C4-2B (cell line): ENCODE results near the gene MEGF11.

ENCODE experiments used
- H3K27ac ChIP-seq: fragments of 450-650 bp; 2 replicates; pipeline ENCODE4 v1.5.1; 2017
- ZFX ChIP-seq: fragments of 450-650 bp; IDR thresholded peaks from 2 replicates; pipeline ENCODE4 v1.6.1; 2017
- TF ChIP-seq, protein P1 (sequence below): fragments of 450-650 bp; conservative IDR thresholded peaks from 2 replicates; pipeline ENCODE4 v1.5.1; 2017; ENCODE audit warnings: mild to moderate bottlenecking

MEGF11 gene

DNA sequence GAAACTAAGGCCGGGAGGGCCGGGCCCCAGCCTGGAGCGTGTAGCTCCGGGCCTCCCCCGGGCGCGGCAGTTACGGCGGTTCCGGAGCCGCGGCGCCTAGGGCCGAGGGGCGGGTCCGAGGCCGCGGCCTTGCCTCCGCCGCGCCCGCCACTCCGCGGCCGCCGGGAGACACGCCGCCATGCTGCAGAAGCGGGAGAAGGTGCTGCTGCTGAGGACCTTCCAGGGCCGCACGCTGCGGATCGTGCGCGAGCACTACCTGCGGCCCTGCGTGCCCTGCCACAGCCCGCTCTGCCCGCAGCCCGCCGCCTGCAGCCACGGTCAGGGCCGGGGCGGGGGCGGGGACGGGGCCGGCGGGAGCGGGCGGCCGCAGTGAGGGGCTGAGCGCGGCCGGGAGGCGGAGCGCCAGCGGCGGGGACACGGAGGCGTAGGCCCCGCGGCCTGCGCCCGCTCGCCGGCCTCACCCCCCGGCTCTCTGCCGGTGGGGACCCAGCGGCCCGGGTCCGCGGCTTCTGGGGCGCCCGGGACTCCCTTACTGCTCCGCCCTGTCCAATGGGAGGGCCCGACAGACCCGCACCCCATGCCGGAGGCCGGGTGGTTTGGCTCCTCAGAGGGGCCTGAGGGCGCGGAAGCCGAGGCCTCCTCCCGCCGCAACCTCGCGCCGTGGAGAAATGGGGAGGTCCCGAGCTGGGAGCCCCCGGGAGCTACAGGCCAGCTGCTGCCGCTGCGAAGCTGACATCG, 40.0 kb upstream of the MEGF11 start, which contains the start of gene DIS3L:
TSS of gene DIS3L (plus strand) at position 150 of the 738 bp plus-strand sequence. CDS start at position 179, 29 bp downstream.
- peak within 1 kb of the TSS; percentile 89 for H3K27ac ChIP-seq
- TF ChIP-seq, protein P1, sequence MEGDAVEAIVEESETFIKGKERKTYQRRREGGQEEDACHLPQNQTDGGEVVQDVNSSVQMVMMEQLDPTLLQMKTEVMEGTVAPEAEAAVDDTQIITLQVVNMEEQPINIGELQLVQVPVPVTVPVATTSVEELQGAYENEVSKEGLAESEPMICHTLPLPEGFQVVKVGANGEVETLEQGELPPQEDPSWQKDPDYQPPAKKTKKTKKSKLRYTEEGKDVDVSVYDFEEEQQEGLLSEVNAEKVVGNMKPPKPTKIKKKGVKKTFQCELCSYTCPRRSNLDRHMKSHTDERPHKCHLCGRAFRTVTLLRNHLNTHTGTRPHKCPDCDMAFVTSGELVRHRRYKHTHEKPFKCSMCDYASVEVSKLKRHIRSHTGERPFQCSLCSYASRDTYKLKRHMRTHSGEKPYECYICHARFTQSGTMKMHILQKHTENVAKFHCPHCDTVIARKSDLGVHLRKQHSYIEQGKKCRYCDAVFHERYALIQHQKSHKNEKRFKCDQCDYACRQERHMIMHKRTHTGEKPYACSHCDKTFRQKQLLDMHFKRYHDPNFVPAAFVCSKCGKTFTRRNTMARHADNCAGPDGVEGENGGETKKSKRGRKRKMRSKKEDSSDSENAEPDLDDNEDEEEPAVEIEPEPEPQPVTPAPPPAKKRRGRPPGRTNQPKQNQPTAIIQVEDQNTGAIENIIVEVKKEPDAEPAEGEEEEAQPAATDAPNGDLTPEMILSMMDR = peak; percentile 10; the same call in 1 of the 2 replicates
- peak; percentile 100 for TF ChIP-seq ZFX

DNA sequence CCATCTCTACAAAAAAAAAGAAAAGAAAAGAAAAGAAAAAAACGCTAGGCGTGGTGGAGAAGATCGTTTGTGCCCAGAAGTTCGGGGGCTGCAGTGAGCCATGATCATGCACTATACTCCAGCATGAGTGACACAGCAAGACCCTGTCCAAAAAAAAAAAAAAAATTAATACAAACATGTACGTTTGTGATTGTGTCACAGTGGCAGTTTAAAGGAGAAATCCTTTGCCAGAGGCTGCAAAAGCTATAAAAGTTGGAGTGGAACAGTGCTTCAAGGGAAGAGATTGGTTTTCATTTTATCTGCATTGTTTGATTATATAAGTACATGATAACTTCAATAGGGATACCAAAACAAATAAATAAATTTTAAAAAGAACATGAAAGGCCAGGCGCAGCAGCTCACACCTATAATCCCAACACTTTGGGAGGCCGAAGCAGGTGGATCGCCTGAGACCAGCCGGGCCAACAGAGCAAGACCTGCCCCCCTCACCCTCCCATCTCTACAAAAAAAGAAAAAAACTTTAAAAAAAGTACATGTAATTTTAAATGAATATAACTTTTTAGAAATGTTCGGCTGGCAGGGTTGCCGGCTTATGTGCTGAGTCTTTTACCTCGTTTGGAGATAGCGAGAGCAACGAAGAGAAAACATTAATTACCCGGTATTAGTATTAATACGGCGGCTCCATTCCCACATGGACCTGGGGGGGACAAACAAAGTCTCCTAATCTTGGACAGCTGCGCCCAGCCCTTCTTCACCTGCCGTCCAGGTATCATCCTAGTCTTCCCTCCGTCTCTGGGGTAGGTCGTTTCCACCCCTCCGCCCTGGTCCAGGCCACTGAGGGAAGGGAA, 39.2 kb upstream of the MEGF11 start:
- peak overlapping the region; percentile 89 for H3K27ac ChIP-seq
- no peak for TF ChIP-seq ZFX
- TF ChIP-seq, protein P1 = no peak

DNA sequence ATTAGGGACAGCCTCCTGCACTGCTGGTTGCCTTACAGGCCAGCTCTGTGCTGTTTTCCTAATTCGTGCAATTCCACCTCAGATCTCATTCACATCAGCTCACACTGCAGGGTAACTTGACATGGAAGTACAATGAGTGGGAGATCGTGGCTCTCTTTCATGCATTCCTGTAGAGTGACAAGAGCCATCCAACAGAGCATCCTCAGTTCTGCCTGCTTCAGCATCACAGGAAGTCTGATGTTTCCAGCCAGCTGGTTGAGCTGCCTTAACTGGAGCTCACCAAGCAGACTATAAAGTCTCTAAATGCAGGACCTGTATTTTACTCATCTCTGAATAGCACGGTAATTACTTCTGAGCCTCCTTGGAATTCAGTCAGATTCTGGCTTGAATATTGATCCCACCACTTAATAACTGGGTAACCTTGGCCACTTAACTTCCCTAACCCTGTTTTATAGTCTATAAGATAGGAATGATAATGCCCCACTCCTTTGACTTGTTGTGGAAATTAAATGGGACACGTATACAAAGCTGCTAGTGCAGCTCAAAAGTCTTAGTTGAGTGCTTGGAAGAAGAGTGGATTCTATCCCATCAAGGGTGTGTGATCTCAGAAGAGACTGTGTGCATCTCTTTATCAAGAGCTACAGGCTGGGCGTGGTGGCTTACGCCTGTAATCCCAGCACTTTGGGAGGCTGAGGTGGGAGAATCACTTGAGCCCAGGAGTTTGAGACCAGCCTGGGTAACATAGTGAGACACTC, 38.4 kb upstream of the MEGF11 start:
- peak overlapping the region; percentile 89 for H3K27ac ChIP-seq
- TF ChIP-seq ZFX = no peak
- TF ChIP-seq, protein P1 = no peak

DNA sequence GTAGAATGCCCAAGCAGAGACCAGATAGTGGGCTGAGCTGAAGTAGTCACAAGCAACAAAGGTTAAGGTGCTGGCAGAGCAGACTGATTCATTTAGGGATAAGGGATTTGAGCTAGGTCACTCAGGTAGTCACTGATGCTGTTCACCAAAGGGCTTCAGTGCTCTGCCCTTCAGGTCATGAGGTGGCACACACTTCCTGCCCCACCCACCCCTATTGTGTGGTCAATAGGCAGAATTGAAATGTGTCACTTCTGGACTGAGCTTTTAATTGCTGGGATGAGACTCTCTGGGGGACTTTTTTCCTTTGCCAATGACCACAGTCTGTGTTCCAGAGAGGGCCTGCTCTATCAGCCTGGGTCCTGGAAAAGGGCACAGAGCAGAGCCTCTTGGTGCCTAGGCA, 37.0 kb upstream of the MEGF11 start:
- no peak for TF ChIP-seq ZFX
- TF ChIP-seq, protein P1 = no peak

DNA sequence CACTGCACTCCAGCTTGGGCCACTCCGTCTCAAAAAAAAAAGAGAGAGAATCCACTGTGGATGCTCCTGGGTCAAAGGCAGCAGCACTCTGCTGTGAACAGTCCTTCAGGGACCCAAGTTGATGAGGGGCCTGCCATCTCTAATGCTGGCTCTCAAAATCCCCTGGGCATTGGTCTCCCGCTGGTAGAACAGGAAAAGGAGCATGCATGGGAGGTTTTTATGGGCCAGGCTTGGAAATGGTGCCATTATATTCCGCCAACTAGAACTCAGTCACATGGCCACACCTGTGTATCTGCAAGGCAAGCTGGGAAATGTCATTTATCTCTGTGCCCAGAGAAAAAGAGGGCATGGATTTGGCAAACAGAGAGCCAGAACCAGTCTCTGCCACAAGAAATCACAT, 36.5 kb upstream of the MEGF11 start:
- no peak overlapping the region for H3K27ac ChIP-seq
- TF ChIP-seq, protein P1 = no peak

More for the DNA sequence above, 37.0 kb upstream of the MEGF11 start:
- H3K27ac ChIP-seq = no peak overlapping the region

DNA sequence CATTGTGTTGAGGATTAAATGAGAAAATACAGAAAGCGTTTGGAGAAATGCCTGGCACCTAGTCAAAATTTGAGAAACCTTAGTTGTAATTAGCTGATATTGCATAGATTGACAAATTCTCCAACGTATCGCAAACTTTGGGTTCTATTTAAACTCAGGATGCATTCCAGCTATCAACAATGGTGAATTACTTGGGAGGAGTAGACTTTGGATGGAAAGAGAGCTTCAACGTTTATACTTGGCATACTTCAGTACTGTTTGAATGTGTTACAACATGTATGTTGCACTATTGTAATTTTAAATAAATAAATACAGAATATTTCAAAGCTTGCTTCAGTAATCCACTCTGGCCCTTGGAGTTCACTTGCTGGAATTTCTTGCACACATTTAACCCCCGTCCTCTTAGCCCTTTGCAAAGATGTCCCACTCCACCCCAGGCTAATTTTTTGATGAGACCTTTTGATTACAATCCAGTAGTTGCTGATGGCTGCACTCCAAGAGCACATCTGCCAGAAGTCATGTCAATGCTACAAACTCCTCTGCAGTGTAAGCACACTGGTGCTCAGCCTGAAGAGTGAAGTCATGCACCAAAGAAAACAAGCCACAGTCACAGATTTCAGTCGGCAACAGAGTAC, 35.1 kb upstream of the MEGF11 start:
- H3K27ac ChIP-seq = no peak overlapping the region
- TF ChIP-seq, protein P1 = no peak
- TF ChIP-seq ZFX = no peak
